ENCODE measurements around the gene GALNS.

- TF ChIP-seq, protein P1, sequence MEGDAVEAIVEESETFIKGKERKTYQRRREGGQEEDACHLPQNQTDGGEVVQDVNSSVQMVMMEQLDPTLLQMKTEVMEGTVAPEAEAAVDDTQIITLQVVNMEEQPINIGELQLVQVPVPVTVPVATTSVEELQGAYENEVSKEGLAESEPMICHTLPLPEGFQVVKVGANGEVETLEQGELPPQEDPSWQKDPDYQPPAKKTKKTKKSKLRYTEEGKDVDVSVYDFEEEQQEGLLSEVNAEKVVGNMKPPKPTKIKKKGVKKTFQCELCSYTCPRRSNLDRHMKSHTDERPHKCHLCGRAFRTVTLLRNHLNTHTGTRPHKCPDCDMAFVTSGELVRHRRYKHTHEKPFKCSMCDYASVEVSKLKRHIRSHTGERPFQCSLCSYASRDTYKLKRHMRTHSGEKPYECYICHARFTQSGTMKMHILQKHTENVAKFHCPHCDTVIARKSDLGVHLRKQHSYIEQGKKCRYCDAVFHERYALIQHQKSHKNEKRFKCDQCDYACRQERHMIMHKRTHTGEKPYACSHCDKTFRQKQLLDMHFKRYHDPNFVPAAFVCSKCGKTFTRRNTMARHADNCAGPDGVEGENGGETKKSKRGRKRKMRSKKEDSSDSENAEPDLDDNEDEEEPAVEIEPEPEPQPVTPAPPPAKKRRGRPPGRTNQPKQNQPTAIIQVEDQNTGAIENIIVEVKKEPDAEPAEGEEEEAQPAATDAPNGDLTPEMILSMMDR (IDR thresholded peaks at IDR 0.05): no peak
- no peak for TF ChIP-seq POLR2AphosphoS5 (IDR thresholded peaks at IDR 0.05; ENCODE audit: low read depth, low read length)
- TF ChIP-seq TCF7L2 (IDR thresholded peaks at IDR 0.05; ENCODE audit: low read depth, low read length): no peak
Observed at GRCh38 chr16:88883117-88883895, 26.6 kb upstream of the GALNS start.

All from Panc1 (cell line).